Neural cell (in vitro differentiated cells): ENCODE results near the gene PTPRN2. TPM values are rescaled to one million over a fixed set of nuclear protein-coding genes. Genes with fewer than 3 reads are reported as not detected.

Experiments used
- H2AFZ ChIP-seq: fragments of 200-600, 300-800 bp; sonication (generic), shearing (Covaris generic); 2 replicates; pipeline ENCODE4 v1.6.0; 2014; ENCODE audit warnings: low read depth, mild to moderate bottlenecking, antibody characterized with exemption, low read length, moderate library complexity
- H3F3A ChIP-seq: fragments of 200-600 bp; shearing (Covaris generic); 2 replicates; pipeline ENCODE4 v1.6.1; 2016; ENCODE audit warnings: mild to moderate bottlenecking, moderate library complexity, mixed read lengths, antibody characterized with exemption, low read length; ENCODE audit not compliant: insufficient read depth, poor library complexity, severe bottlenecking
- H3K27ac ChIP-seq: fragments of 200-600, 300-800 bp; sonication (generic), shearing (Covaris generic); 2 replicates; pipeline ENCODE4 v1.5.1; 2014; ENCODE audit warnings: mild to moderate bottlenecking, low read length, moderate library complexity
- H3K27me3 ChIP-seq: fragments of 300-800, 200-600 bp; sonication (generic), shearing (Covaris generic); 2 replicates; pipeline ENCODE4 v1.6.0; 2014; ENCODE audit warnings: mild to moderate bottlenecking, low read depth, low read length, moderate library complexity; ENCODE audit not compliant: insufficient read depth
- H3K36me3 ChIP-seq: fragments of 300-800, 200-600 bp; sonication (generic), shearing (Covaris generic); 2 replicates; pipeline ENCODE4 v1.5.1; 2014; ENCODE audit warnings: mild to moderate bottlenecking, antibody characterized with exemption, low read length, moderate library complexity; ENCODE audit not compliant: insufficient read depth
- H3K4me2 ChIP-seq: fragments of 300-800, 200-600 bp; sonication (generic), shearing (Covaris generic); 2 replicates; pipeline ENCODE4 v1.6.0; 2014; ENCODE audit warnings: mild to moderate bottlenecking, low read length
- H3K4me3 ChIP-seq: fragments of 300-800, 200-600 bp; sonication (generic), shearing (Covaris generic); 2 replicates; pipeline ENCODE4 v1.5.1; 2014; ENCODE audit warnings: mild to moderate bottlenecking, low read length, moderate library complexity
- H3K79me2 ChIP-seq: fragments of 200-600 bp; shearing (Covaris generic); replicated peaks from 2 replicates; pipeline ENCODE4 v1.6.0; 2014; ENCODE audit warnings: mild to moderate bottlenecking, low read length, moderate library complexity; ENCODE audit not compliant: insufficient read depth
- H3K9ac ChIP-seq: fragments of 300-800, 200-600 bp; sonication (generic), shearing (Covaris generic); 2 replicates; pipeline ENCODE4 v1.6.1; 2016; ENCODE audit warnings: mild to moderate bottlenecking, low read length, mixed read lengths
- H3K9me2 ChIP-seq: fragments of 200-600 bp; shearing (Covaris generic); 2 replicates; pipeline ENCODE4 v1.6.1; 2016; ENCODE audit warnings: mild to moderate bottlenecking, low read length, mixed read lengths; ENCODE audit not compliant: insufficient read depth
- H3K9me3 ChIP-seq: fragments of 200-600, 300-800 bp; sonication (generic), shearing (Covaris generic); 2 replicates; pipeline ENCODE4 v1.6.1; 2016; ENCODE audit warnings: mild to moderate bottlenecking, mixed run types, low read length, moderate library complexity, mixed read lengths
- H4K20me1 ChIP-seq: fragments of 200-600 bp; shearing (Covaris generic); 2 replicates; pipeline ENCODE4 v1.6.1; 2016; ENCODE audit warnings: mild to moderate bottlenecking, mixed run types; ENCODE audit not compliant: insufficient read depth
- CTCF ChIP-seq: fragments of 450-650 bp; IDR thresholded peaks from 2 replicates; pipeline ENCODE4 v1.5.1; 2014; ENCODE audit warnings: antibody characterized with exemption, mild to moderate bottlenecking, moderate library complexity; ENCODE audit not compliant: poor library complexity, severe bottlenecking
- EP300 ChIP-seq: fragments of 450-650 bp; conservative IDR thresholded peaks from 2 replicates; pipeline ENCODE4 v1.6.1; 2014; ENCODE audit warnings: antibody characterized with exemption, mild to moderate bottlenecking, moderate library complexity; ENCODE audit not compliant: poor library complexity, severe bottlenecking
- EZH2 ChIP-seq: fragments of 200-600, 300-800 bp; shearing (Covaris generic), sonication (generic); IDR thresholded peaks from 2 replicates; pipeline ENCODE4 v1.6.1; 2014; ENCODE audit warnings: antibody characterized with exemption, low read length, borderline replicate concordance, mild to moderate bottlenecking; ENCODE audit not compliant: insufficient read depth, poor library complexity, severe bottlenecking
- MXI1 ChIP-seq: fragments of 450-650 bp; conservative IDR thresholded peaks from 2 replicates; pipeline ENCODE4 v1.6.1; 2014; ENCODE audit warnings: antibody characterized with exemption, mild to moderate bottlenecking; ENCODE audit not compliant: poor library complexity, severe bottlenecking
- POLR2AphosphoS5 ChIP-seq: IDR thresholded peaks from 2 replicates; pipeline ENCODE4 v1.6.1; 2012
- RAD21 ChIP-seq: fragments of 450-650 bp; conservative IDR thresholded peaks from 2 replicates; pipeline ENCODE4 v1.6.1; 2014; ENCODE audit warnings: antibody characterized with exemption, mild to moderate bottlenecking, moderate library complexity
- REST ChIP-seq: IDR thresholded peaks from 2 replicates; pipeline ENCODE4 v1.6.1; 2012; ENCODE audit warnings: borderline replicate concordance
- SMC3 ChIP-seq: fragments of 450-650 bp; conservative IDR thresholded peaks from 2 replicates; pipeline ENCODE4 v1.6.1; 2014; ENCODE audit warnings: antibody characterized with exemption, mild to moderate bottlenecking, moderate library complexity; ENCODE audit not compliant: poor library complexity
- TAF1 ChIP-seq: IDR thresholded peaks from 2 replicates; pipeline ENCODE4 v1.6.1; 2012; ENCODE audit warnings: low read depth
- polyA plus RNA-seq: library from polyadenylated mRNA; depleted of rRNA; stranded (reverse); fragments of >200 nt; gene quantifications from 2 replicates; pipeline ENCODE4 v1.2.3, GENCODE V29; 2014

Gene PTPRN2
- polyA plus RNA-seq, 1 donor from 2014 or later, result 31.0 TPM

GRCh38 chr7:157857578-157858075 is 730.0 kb downstream of the PTPRN2 start:
- no peaks in the 10 kb centered on the region for H4K20me1 ChIP-seq
- no peaks in the 10 kb centered on the region for H3K9me2 ChIP-seq
- H3K36me3 ChIP-seq, result no peaks in the 10 kb centered on the region
- H3F3A ChIP-seq, result no peaks in the 10 kb centered on the region
- H3K27me3 ChIP-seq, result no peaks in the 10 kb centered on the region
- H3K4me3 ChIP-seq, result no peak overlapping the region
- TF ChIP-seq CTCF (no peak), TAF1 (no peak), SMC3 (no peak), EZH2 (no peak), REST (no peak), POLR2AphosphoS5 (no peak), EP300 (no peak), RAD21 (no peak), MXI1 (no peak)
- no peak overlapping the region for H3K4me2 ChIP-seq
- no peak overlapping the region for H2AFZ ChIP-seq
- H3K9me3 ChIP-seq, result no peaks in the 10 kb centered on the region
- H3K27ac ChIP-seq, result no peak overlapping the region
- H3K79me2 ChIP-seq, result no peaks in the 10 kb centered on the region
- H3K9ac ChIP-seq, result no peak overlapping the region

GRCh38 chr7:157856873-157857577 is 730.6 kb downstream of the PTPRN2 start:
- Histone ChIP-seq H3K79me2 (no peaks in the 10 kb centered on the region), H4K20me1 (no peaks in the 10 kb centered on the region), H3K4me3 (no peak overlapping the region), H3K27ac (no peak overlapping the region), H3K27me3 (no peaks in the 10 kb centered on the region), H3F3A (no peaks in the 10 kb centered on the region), H3K9me2 (no peaks in the 10 kb centered on the region), H2AFZ (no peak overlapping the region), H3K9ac (no peak overlapping the region), H3K4me2 (no peak overlapping the region), H3K9me3 (no peaks in the 10 kb centered on the region), H3K36me3 (no peaks in the 10 kb centered on the region)
- no peak for TF ChIP-seq SMC3
- TF ChIP-seq MXI1, result no peak
- no peak for TF ChIP-seq EP300
- no peak for TF ChIP-seq CTCF
- no peak for TF ChIP-seq REST
